HepG2 (cell line): ENCODE data around the gene TTPAL. TPM values are rescaled to one million over a fixed set of nuclear protein-coding genes. Genes with fewer than 3 reads are reported as not detected.

Experiments
- DNMT3B ChIP-seq: conservative IDR thresholded peaks from 2 replicates; pipeline ENCODE4 v1.6.1; 2016; ENCODE audit warnings: missing biosample characterization, control low read depth
- FOXA3 ChIP-seq: IDR thresholded peaks from 2 replicates; pipeline ENCODE4 v1.6.1; 2016; ENCODE audit warnings: missing genetic modification reagents, missing compliant biosample characterization
- GFI1 ChIP-seq: sonication (generic); formaldehyde crosslinking; IDR thresholded peaks from 2 replicates; pipeline ENCODE4 v1.5.0; 2020; ENCODE audit warnings: missing genetic modification reagents, mild to moderate bottlenecking, borderline replicate concordance
- JUN ChIP-seq: sonication (generic); formaldehyde crosslinking; IDR thresholded peaks from 2 replicates; pipeline ENCODE4 v1.4.0; 2020; ENCODE audit warnings: mild to moderate bottlenecking, missing genetic modification reagents
- KAT7 ChIP-seq: IDR thresholded peaks from 2 replicates; pipeline ENCODE4 v1.6.1; 2018; ENCODE audit warnings: borderline replicate concordance, missing compliant biosample characterization
- LCORL ChIP-seq, 2 experiments: fragments of 450-650 bp in 1 of 2; sonication (generic) in 1 of 2; formaldehyde crosslinking in 1 of 2; IDR thresholded peaks; 2 replicates each; pipeline versions ENCODE4 v1.5.0 to v1.6.1; 2017 to 2020; ENCODE audit warnings: antibody characterized with exemption in 1 of 2, missing genetic modification reagents in 1 of 2
- NFAT5 ChIP-seq: sonication (generic); formaldehyde crosslinking; IDR thresholded peaks from 2 replicates; pipeline ENCODE4 v1.4.0; 2020; ENCODE audit warnings: missing genetic modification reagents
- PHF21A ChIP-seq: sonication (generic); formaldehyde crosslinking; IDR thresholded peaks from 2 replicates; pipeline ENCODE4 v1.5.0; 2020; ENCODE audit warnings: mild to moderate bottlenecking, missing genetic modification reagents
- POGZ ChIP-seq: sonication (generic); formaldehyde crosslinking; IDR thresholded peaks from 2 replicates; pipeline ENCODE4 v1.4.0; 2020; ENCODE audit warnings: mild to moderate bottlenecking, missing genetic modification reagents
- SMAD1 ChIP-seq: sonication (generic); formaldehyde crosslinking; IDR thresholded peaks from 2 replicates; pipeline ENCODE4 v1.4.0; 2020; ENCODE audit warnings: missing genetic modification reagents, low read depth, mild to moderate bottlenecking, borderline replicate concordance
- ZC3H13 ChIP-seq: sonication (generic); formaldehyde crosslinking; IDR thresholded peaks from 2 replicates; pipeline ENCODE4 v1.8.1; 2023; ENCODE audit warnings: mild to moderate bottlenecking, missing genetic modification reagents, moderate library complexity
- ZNF121 ChIP-seq: sonication (generic); formaldehyde crosslinking; IDR thresholded peaks from 2 replicates; pipeline ENCODE4 v1.5.0; 2020; ENCODE audit warnings: mild to moderate bottlenecking, missing genetic modification reagents
- ZNF451 ChIP-seq: sonication (generic); formaldehyde crosslinking; IDR thresholded peaks from 2 replicates; pipeline ENCODE4 v1.5.0; 2020; ENCODE audit warnings: mild to moderate bottlenecking, missing genetic modification reagents
- ZNF609 ChIP-seq: sonication (generic); formaldehyde crosslinking; IDR thresholded peaks from 2 replicates; pipeline ENCODE4 v1.4.0; 2020; ENCODE audit warnings: mild to moderate bottlenecking, missing genetic modification reagents, borderline replicate concordance
- ZNF629 ChIP-seq: sonication (generic); formaldehyde crosslinking; conservative IDR thresholded peaks from 2 replicates; pipeline ENCODE4 v1.5.0; 2020; ENCODE audit warnings: missing genetic modification reagents
- polyA plus RNA-seq, 8 experiments: library from polyadenylated mRNA; depleted of rRNA in 3 of 8; stranded (reverse) in 7 of 8; unstranded in 1 of 8; fragments of >200 nt; fragmentation: Illumina TruSeq in 4 of 8; extraction: Trizol in 4 of 8; gene quantifications; 2 replicates each; pipeline versions ENCODE4 v1.2.1 to v1.2.3, GENCODE V29; 2011 to 2016; ENCODE audit warnings: low read depth in 4 of 8, missing spikeins in 1 of 8, mixed read lengths in 1 of 8; ENCODE audit not compliant: insufficient read depth in 1 of 8
- total RNA-seq, 5 experiments: library from RNA; depleted of rRNA; stranded (reverse); fragments of >200 nt; fragmentation: Illumina TruSeq; extraction: Trizol; gene quantifications; 2 replicates each; pipeline ENCODE4 v1.2.3, GENCODE V29; 2016; ENCODE audit warnings: low read depth in 1 of 5
- TF ChIP-seq, protein P1 (sequence below): sonication (generic); formaldehyde crosslinking; IDR thresholded peaks from 2 replicates; pipeline ENCODE4 v1.8.0; 2022; ENCODE audit warnings: low read depth, missing genetic modification reagents
- TF ChIP-seq, protein P2 (sequence below): sonication (generic); formaldehyde crosslinking; IDR thresholded peaks from 2 replicates; pipeline ENCODE4 v1.5.1; 2020; ENCODE audit warnings: missing genetic modification reagents, mild to moderate bottlenecking, borderline replicate concordance

Gene TTPAL
- total and polyA plus RNA-seq, 2 of the 13 experiments (the other 11 are each of a cell fraction or from before 2014, with no cell fraction given): 4.3 to 18.8 TPM

GRCh38 chr20:44447827-44448419 lies 27.8 kb upstream of the TTPAL start (continued):
- TF ChIP-seq ZNF609 (0 out of 2 replicates have a peak, but pooled peaks have one; percentile 40), FOXA3 (CRISPR knock-in tag) (no peak), SMAD1 (CRISPR knock-in tag) (no peak), ZNF629 (CRISPR knock-in tag) (no peak), DNMT3B (CRISPR knock-in tag) (no peak), ZC3H13 (CRISPR knock-in tag) (0 out of 2 replicates have a peak, but pooled peaks have one; percentile 19), JUN (CRISPR knock-in tag) (no peak), ZNF121 (no peak), PHF21A (no peak), LCORL (IDR thresholded peaks at IDR 0.05) (no peak), LCORL (CRISPR knock-in tag; IDR thresholded peaks at IDR 0.05) (no peak), NFAT5 (CRISPR knock-in tag) (no peak), POGZ (CRISPR knock-in tag) (no peak), KAT7 (CRISPR knock-in tag) (no peak), ZNF451 (CRISPR knock-in tag) (no peak), GFI1 (CRISPR knock-in tag) (no peak)
- TF ChIP-seq, protein P1, sequence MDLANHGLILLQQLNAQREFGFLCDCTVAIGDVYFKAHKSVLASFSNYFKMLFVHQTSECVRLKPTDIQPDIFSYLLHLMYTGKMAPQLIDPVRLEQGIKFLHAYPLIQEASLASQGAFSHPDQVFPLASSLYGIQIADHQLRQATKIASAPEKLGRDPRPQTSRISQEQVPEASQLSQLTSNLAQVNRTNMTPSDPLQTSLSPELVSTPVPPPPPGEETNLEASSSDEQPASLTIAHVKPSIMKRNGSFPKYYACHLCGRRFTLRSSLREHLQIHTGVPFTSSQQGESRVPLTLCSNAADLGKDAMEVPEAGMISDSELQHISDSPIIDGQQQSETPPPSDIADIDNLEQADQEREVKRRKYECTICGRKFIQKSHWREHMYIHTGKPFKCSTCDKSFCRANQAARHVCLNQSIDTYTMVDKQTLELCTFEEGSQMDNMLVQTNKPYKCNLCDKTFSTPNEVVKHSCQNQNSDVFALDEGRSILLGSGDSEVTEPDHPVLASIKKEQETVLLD (CRISPR knock-in tag): no peak; the same call in 1 of the 2 replicates
- TF ChIP-seq, protein P2, sequence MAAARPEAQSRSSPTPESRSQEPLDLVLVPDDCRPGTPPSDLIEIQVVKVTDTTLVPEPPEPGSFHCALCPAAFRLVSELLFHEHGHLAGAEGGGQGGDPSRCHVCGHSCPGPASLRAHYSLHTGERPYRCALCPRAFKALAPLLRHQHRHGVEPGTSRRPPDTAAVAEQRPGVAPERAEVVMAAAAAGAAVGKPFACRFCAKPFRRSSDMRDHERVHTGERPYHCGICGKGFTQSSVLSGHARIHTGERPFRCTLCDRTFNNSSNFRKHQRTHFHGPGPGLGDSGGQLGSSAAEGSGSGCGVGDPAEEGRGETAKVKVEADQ (CRISPR knock-in tag): no peak; the same call in 1 of the 2 replicates
